ENCODE measurements around the gene ZNF593. TPM values are rescaled to one million over a fixed set of nuclear protein-coding genes. Genes with fewer than 3 reads are reported as not detected.

Gene ZNF593
- total and polyA plus RNA-seq, 2 of the 13 experiments (the other 11 are each of a cell fraction or from before 2014, with no cell fraction given) = 37.3 to 55.8 TPM

- TF ChIP-seq ZNF687 (CRISPR knock-in tag; IDR thresholded peaks at IDR 0.05) = peak; percentile 88
- TF ChIP-seq ZNF800 (CRISPR knock-in tag; IDR thresholded peaks at IDR 0.05) = peak; percentile 88
- TF ChIP-seq HNRNPLL (IDR thresholded peaks at IDR 0.05; ENCODE audit: low read depth, low read length, poor library complexity, severe bottlenecking) = peak; percentile 65
- TF ChIP-seq PBX3 (CRISPR knock-in tag; IDR thresholded peaks at IDR 0.05; ENCODE audit: borderline replicate concordance) = no peak
- no peak for TF ChIP-seq PRMT3 (CRISPR knock-in tag; IDR thresholded peaks at IDR 0.05; ENCODE audit: borderline replicate concordance, low read depth)
- no peak for TF ChIP-seq ZNF770 (CRISPR knock-in tag; IDR thresholded peaks at IDR 0.05)
- TF ChIP-seq POGK (CRISPR knock-in tag; conservative IDR thresholded peaks at IDR 0.05) = peak; percentile 75; the same call in 1 of the 2 replicates
- no peak for TF ChIP-seq ZZZ3 (CRISPR knock-in tag; IDR thresholded peaks at IDR 0.05; ENCODE audit: borderline replicate concordance)
- no peak for TF ChIP-seq GMEB1 (CRISPR knock-in tag; IDR thresholded peaks at IDR 0.05; ENCODE audit: borderline replicate concordance)
- no peak for TF ChIP-seq DRAP1 (CRISPR knock-in tag; IDR thresholded peaks at IDR 0.05)
- peak; percentile 59; the same call in 1 of the 2 replicates for TF ChIP-seq KDM2A (CRISPR knock-in tag; IDR thresholded peaks at IDR 0.05; ENCODE audit: borderline replicate concordance, low read depth)
- TF ChIP-seq ZSCAN30 (CRISPR knock-in tag; IDR thresholded peaks at IDR 0.05) = no peak
- TF ChIP-seq ZBTB42 (CRISPR knock-in tag; IDR thresholded peaks at IDR 0.05) = no peak
Observed at GRCh38 chr1:26161415-26162219, 8.1 kb upstream of the ZNF593 start (continued).
